ENCODE measurements around the gene GNAL. TPM values are rescaled to one million over a fixed set of nuclear protein-coding genes. Genes with fewer than 3 reads are reported as not detected.

Gene GNAL
- total RNA-seq, 1 experiment from 2014 or later: 24.0 TPM

- Histone ChIP-seq H3K27me3 (ENCODE audit: insufficient read depth, low read length) (no peaks in the 10 kb centered on the region), H3K14ac (ENCODE audit: insufficient read depth, low read length) (no peak overlapping the region), H3K56ac (ENCODE audit: insufficient read length, low read depth, low read length) (no peak overlapping the region), H2AK5ac (ENCODE audit: insufficient read length, low read length) (no peak overlapping the region), H3K79me1 (ENCODE audit: insufficient read depth, low read depth, low read length, poor library complexity, severe bottlenecking) (no peaks in the 10 kb centered on the region), H3K18ac (ENCODE audit: insufficient read length, low read depth, low read length) (no peak overlapping the region), H2AFZ (ENCODE audit: low read length) (no peak overlapping the region), H2BK120ac (ENCODE audit: low read depth, low read length, poor library complexity, severe bottlenecking) (no peak overlapping the region), H4K8ac (replicated peaks; ENCODE audit: insufficient read length, low read depth, low read length) (no peak overlapping the region), H4K20me1 (ENCODE audit: control insufficient read depth, insufficient read depth, insufficient read length) (no peaks in the 10 kb centered on the region), H2BK12ac (ENCODE audit: insufficient read length, low read depth, low read length) (no peak overlapping the region), H3K79me2 (ENCODE audit: insufficient read depth, low read length) (no peaks in the 10 kb centered on the region), H2BK5ac (ENCODE audit: insufficient read length, low read length) (no peak overlapping the region), H3K4me1 (ENCODE audit: insufficient read depth, low read length) (peaks cover 2% of the 10 kb centered on the region; the same call in 1 of the 2 replicates), H3K23me2 (ENCODE audit: insufficient read length, low read depth, low read length, poor library complexity, severe bottlenecking) (no peaks in the 10 kb centered on the region), H2BK20ac (ENCODE audit: low read depth, low read length, poor library complexity, severe bottlenecking) (no peak overlapping the region), H3K27ac (ENCODE audit: insufficient read length, low read depth, low read length) (no peak overlapping the region), H3K9me3 (ENCODE audit: control insufficient read depth, low read depth, low read length) (no peaks in the 10 kb centered on the region), H3K23ac (ENCODE audit: insufficient read length, low read depth, low read length) (no peak overlapping the region), H3K4ac (ENCODE audit: low read depth, low read length) (no peak overlapping the region), H4K91ac (ENCODE audit: insufficient read length, low read depth, low read length) (no peak overlapping the region), H3K9ac (ENCODE audit: extremely low read depth, insufficient read length, low read length) (no peak overlapping the region), H3K4me2 (ENCODE audit: insufficient read depth, insufficient read length, low read length) (no peak overlapping the region), H4K5ac (ENCODE audit: insufficient read length, low read depth, low read length) (no peak overlapping the region), H3T11ph (ENCODE audit: low read length) (no peak overlapping the region), H2BK15ac (ENCODE audit: low read depth, low read length) (no peak overlapping the region)
- Mint-ChIP-seq H3K9me3 (peaks cover 3% of the 10 kb centered on the region in 2 experiments; a peak in 3 of 5 replicates), H3K4me1 (peaks cover 8 to 10% of the 10 kb centered on the region in 2 experiments), H3K4me3 (no peak overlapping the region), H3K27me3 (ENCODE audit: low read depth) (no peaks in the 10 kb centered on the region), H3K27ac (peak overlapping the region; percentile 60 to 88 (median 63); a peak in 5 of 7 replicates), H3K36me3 (ENCODE audit: insufficient read depth in 1 of 3, low read depth in 3 of 3) (peaks cover 22 to 63% (median 33%) of the 10 kb centered on the region in 3 experiments)
- TF ChIP-seq, protein P1, sequence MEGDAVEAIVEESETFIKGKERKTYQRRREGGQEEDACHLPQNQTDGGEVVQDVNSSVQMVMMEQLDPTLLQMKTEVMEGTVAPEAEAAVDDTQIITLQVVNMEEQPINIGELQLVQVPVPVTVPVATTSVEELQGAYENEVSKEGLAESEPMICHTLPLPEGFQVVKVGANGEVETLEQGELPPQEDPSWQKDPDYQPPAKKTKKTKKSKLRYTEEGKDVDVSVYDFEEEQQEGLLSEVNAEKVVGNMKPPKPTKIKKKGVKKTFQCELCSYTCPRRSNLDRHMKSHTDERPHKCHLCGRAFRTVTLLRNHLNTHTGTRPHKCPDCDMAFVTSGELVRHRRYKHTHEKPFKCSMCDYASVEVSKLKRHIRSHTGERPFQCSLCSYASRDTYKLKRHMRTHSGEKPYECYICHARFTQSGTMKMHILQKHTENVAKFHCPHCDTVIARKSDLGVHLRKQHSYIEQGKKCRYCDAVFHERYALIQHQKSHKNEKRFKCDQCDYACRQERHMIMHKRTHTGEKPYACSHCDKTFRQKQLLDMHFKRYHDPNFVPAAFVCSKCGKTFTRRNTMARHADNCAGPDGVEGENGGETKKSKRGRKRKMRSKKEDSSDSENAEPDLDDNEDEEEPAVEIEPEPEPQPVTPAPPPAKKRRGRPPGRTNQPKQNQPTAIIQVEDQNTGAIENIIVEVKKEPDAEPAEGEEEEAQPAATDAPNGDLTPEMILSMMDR (conservative IDR thresholded peaks at IDR 0.05): no peak
- no CpG with 5 or more reads among the region's 10 CpGs for WGBS (ENCODE audit: extremely low coverage, insufficient read length, low lambda C conversion rate)
- DNase-seq: no peak
Measured at GRCh38 chr18:11877497-11878135, 188.6 kb downstream of the GNAL start.
